K562 (cell line): ENCODE results near the gene GDF7. TPM values are rescaled to one million over a fixed set of nuclear protein-coding genes. Genes with fewer than 3 reads are reported as not detected.

Experiments
- ATAC-seq: fragments of 200-7000 bp; cut with Tn5 transposase; 3 replicates; pipeline ENCODE4 v1.9.1; 2020; ENCODE audit warnings: moderate library complexity
- BruUV-seq: library from RNA; stranded (reverse); fragments of 400-500 nt; replicated peaks from 2 replicates; lab custom pipeline; 2021; lab: Mats Ljungman, UMichigan
- CTCF ChIA-PET: fragments of 300-600 bp; formaldehyde crosslinking; extraction: SDS; loops from one replicate; lab custom pipeline; 2021; ENCODE audit warnings: low intra/inter-chr PET ratio; lab: Yijun Ruan, JAX
- POLR2A ChIA-PET: fragments of 300-600, 350-650 bp; sonication (Branson Sonifier 250); formaldehyde crosslinking; extraction: SDS; loops from one replicate; lab custom pipeline; 2021; ENCODE audit warnings: antibody characterized with exemption, inconsistent platforms; lab: Yijun Ruan, JAX
- DNase-seq, 4 experiments: peaks; one replicate each; pipeline versions ENCODE4 v3.0.0 to v3.0.0-alpha.2; 2011 to 2018; ENCODE audit warnings: low spot score in 3 of 4, mixed read lengths in 3 of 4; ENCODE audit errors: extremely low read depth in 1 of 4
- FAIRE-seq: peaks from 2 replicates; lab custom pipeline; 2011; peaks lifted over from hg19 to GRCh38; lab: Jason Lieb, UNC
- H2AFZ ChIP-seq: 2 replicates; pipeline ENCODE4 v1.6.0; 2011; ENCODE audit warnings: low read depth, low read length, control low read depth, inconsistent platforms
- H3K27ac ChIP-seq: fragments of 200-600 bp; 3 replicates; pipeline ENCODE4 v1.8.0; 2011; ENCODE audit warnings: low read depth, mild to moderate bottlenecking, control low read depth, inconsistent platforms, low read length, moderate library complexity, mixed read lengths; ENCODE audit errors: extremely low read depth
- H3K27me3 ChIP-seq, 2 experiments: fragments of 300-600 bp in 1 of 2; 2 replicates in 1 of 2; 3 replicates in 1 of 2; pipeline versions ENCODE4 v1.6.0 to v1.8.0; 2011; ENCODE audit warnings: inconsistent platforms in 2 of 2, low read length in 2 of 2, mild to moderate bottlenecking in 1 of 2, mixed read lengths in 1 of 2, moderate library complexity in 1 of 2; ENCODE audit not compliant: control insufficient read depth in 2 of 2, insufficient read depth in 2 of 2
- H3K36me3 ChIP-seq: fragments of 300-600 bp; 3 replicates; pipeline ENCODE4 v1.8.0; 2011; ENCODE audit warnings: mild to moderate bottlenecking, low read length, inconsistent platforms; ENCODE audit not compliant: control insufficient read depth, insufficient read depth
- H3K4me1 ChIP-seq, 2 experiments: fragments of 200-600 bp in 1 of 2; replicated peaks in 1 of 2; 2 replicates in 1 of 2; 3 replicates in 1 of 2; pipeline versions ENCODE4 v1.5.1 to v1.8.0; 2011; ENCODE audit warnings: inconsistent platforms in 2 of 2, low read length in 2 of 2, mild to moderate bottlenecking in 1 of 2, mixed read lengths in 1 of 2, moderate library complexity in 1 of 2; ENCODE audit not compliant: control insufficient read depth in 2 of 2, insufficient read depth in 2 of 2
- H3K4me2 ChIP-seq: 2 replicates; pipeline ENCODE4 v1.6.1; 2011; ENCODE audit warnings: low read length, control low read depth, inconsistent platforms, mixed read lengths; ENCODE audit not compliant: insufficient read depth
- H3K4me3 ChIP-seq: fragments of 200-600 bp; sonication (generic), shearing (Covaris generic); 2 replicates; pipeline ENCODE4 v1.5.1; 2016; ENCODE audit warnings: control low read depth, inconsistent platforms
- H3K79me2 ChIP-seq: fragments of 200-600 bp; 3 replicates; pipeline ENCODE4 v1.8.0; 2011; ENCODE audit warnings: low read length, inconsistent platforms; ENCODE audit not compliant: control insufficient read depth, insufficient read depth
- H3K9ac ChIP-seq, 2 experiments: 2 replicates each; pipeline versions ENCODE4 v1.6.0 to v1.6.1; 2011; ENCODE audit warnings: low read depth in 2 of 2, low read length in 2 of 2, control low read depth in 1 of 2, inconsistent platforms in 1 of 2, mild to moderate bottlenecking in 1 of 2, mixed read lengths in 1 of 2; ENCODE audit not compliant: insufficient read depth in 1 of 2
- H3K9me1 ChIP-seq: one replicate; pipeline ENCODE4 v1.6.0; 2011; ENCODE audit warnings: inconsistent platforms, mild to moderate bottlenecking, low read length, moderate library complexity; ENCODE audit not compliant: control insufficient read depth, insufficient read depth
- H3K9me3 ChIP-seq: replicated peaks from 2 replicates; pipeline ENCODE4 v1.5.1; 2011; ENCODE audit warnings: low read depth, low read length, inconsistent platforms; ENCODE audit not compliant: control insufficient read depth, insufficient read depth
- H4K20me1 ChIP-seq: replicated peaks from 2 replicates; pipeline ENCODE4 v1.6.1; 2011; ENCODE audit warnings: low read length, inconsistent platforms, mixed read lengths; ENCODE audit not compliant: control insufficient read depth, insufficient read depth
- CXXC5 ChIP-seq: fragments of 250-450 bp; sonication (Bioruptor Pico); IDR thresholded peaks from 2 replicates; pipeline ENCODE4 v1.8.0; 2022; ENCODE audit warnings: inconsistent platforms, mild to moderate bottlenecking, moderate library complexity
- RFX7 ChIP-seq: fragments of 250-450 bp; sonication (Bioruptor Pico); IDR thresholded peaks from 2 replicates; pipeline ENCODE4 v1.5.1; 2021; ENCODE audit warnings: mild to moderate bottlenecking
- TARDBP ChIP-seq: fragments of 450-650 bp; IDR thresholded peaks from 2 replicates; pipeline ENCODE4 v1.6.1; 2016
- TFAM ChIP-seq: fragments of 250-450 bp; sonication (Bioruptor Pico); conservative IDR thresholded peaks from 2 replicates; pipeline ENCODE4 v1.5.0; 2021; ENCODE audit warnings: mild to moderate bottlenecking, moderate library complexity
- ZNF134 ChIP-seq: fragments of 250-450 bp; sonication (Bioruptor Pico); conservative IDR thresholded peaks from 2 replicates; pipeline ENCODE4 v1.4.0; 2020
- ZNF695 ChIP-seq: fragments of 450-650 bp; formaldehyde crosslinking; IDR thresholded peaks from 2 replicates; pipeline ENCODE4 v1.4.0; 2020; ENCODE audit warnings: mild to moderate bottlenecking, moderate library complexity
- WGBS: fragments of 100-300 bp; shearing (Covaris generic); methylation state at CpG from one replicate; pipeline ENCODE4 v1.1.6; 2016; ENCODE audit warnings: low coverage, mixed read lengths; ENCODE audit not compliant: insufficient coverage; ENCODE audit errors: missing lambda C conversion rate; 5-methylcytosine and 5-hydroxymethylcytosine counted together
- in situ Hi-C: fragments of 300-500 bp; cut with MboI; formaldehyde crosslinking; loops from 4 replicates; pipeline ENCODE4 v1.15.0; 2018; ENCODE audit warnings: inconsistent platforms, mixed read lengths
- intact Hi-C: fragments of 100-400 bp; cut with micrococcal nuclease; formaldehyde crosslinking; loops from 2 replicates; pipeline ENCODE4 v1.14.2; 2022
- polyA plus RNA-seq, 8 experiments: library from polyadenylated mRNA; depleted of rRNA in 4 of 8; stranded (reverse) in 5 of 8; unstranded in 3 of 8; fragments of >200 nt; fragmentation: Nextera tagmentation in 2 of 8; fragmentation: Illumina TruSeq in 1 of 8; extraction: Ambion mirVana in 2 of 8; extraction: Trizol in 1 of 8; gene quantifications; 2 replicates each; pipeline versions ENCODE4 v1.2.1 to v1.2.3, GENCODE V29; 2011 to 2014; ENCODE audit warnings: inconsistent platforms in 1 of 8, missing spikeins in 1 of 8
- total RNA-seq, 7 experiments: library from RNA; depleted of rRNA in 6 of 7; stranded (reverse); fragments of >200 nt in 6 of 7; fragmentation: Illumina TruSeq in 2 of 7; extraction: Trizol in 2 of 7; gene quantifications; 2 replicates each; pipeline versions ENCODE4 v1.2.1 to v1.2.3, GENCODE V29; 2011 to 2021; ENCODE audit warnings: low replicate concordance in 1 of 7
- TF ChIP-seq, protein P1 (sequence below): fragments of 200-600 bp; sonication (generic); IDR thresholded peaks from one replicate; pipeline ENCODE4 v1.6.1; 2012; ENCODE audit warnings: mild to moderate bottlenecking, low read depth, low read length, inconsistent platforms
- TF ChIP-seq, protein P2 (sequence below): fragments of 250-450 bp; sonication (Bioruptor Pico); IDR thresholded peaks from 2 replicates; pipeline ENCODE4 v1.5.0; 2020; ENCODE audit warnings: mild to moderate bottlenecking, borderline replicate concordance

GDF7 gene
- total and polyA plus RNA-seq, 9 of the 15 experiments (the other 6 are each of a cell fraction or from before 2014, with no cell fraction given), result 0.01 TPM; not detected in 7

DNA sequence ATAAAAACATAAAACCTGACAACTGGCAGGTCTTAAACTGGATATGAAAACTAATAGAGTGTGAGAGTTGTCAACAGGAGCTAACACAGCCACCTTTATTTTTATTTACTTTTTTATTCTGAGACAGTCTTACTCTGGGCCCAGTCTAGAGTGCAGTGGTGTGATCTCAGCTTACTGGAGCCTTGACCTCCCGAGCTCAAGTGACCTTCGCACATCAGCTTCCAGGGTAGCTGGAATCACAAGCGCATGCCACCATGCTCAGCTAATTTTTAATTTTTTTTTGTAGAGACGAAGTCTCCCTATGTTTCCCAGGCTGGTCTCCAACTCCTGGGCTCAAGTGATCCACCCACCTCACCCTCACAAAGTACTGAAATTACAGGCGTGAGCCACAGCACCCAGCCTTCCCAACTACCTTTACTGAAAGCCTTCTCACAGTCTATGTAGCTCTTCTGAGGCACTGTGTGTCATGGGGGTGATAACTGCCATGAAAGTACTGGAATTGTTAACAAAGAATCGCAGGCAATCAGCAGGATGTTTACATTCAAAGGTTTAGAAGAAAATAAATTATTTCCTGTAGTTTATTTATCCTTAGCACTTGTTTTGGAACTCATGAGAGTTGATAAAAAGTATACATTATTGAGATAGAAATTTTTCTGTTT is 24.3 kb downstream of the GDF7 start:
- Histone ChIP-seq H3K9me1 (no peaks in the 10 kb centered on the region), H3K4me3 (no peak overlapping the region), H2AFZ (no peak overlapping the region), H3K9ac (no peak overlapping the region), H3K4me1 (peaks cover 0 to 6% of the 10 kb centered on the region in 2 experiments; a peak in 2 of 5 replicates), H3K36me3 (peaks cover 40% of the 10 kb centered on the region; the same call in 2 of the 3 replicates), H3K27me3 (no peaks in the 10 kb centered on the region), H3K27ac (no peak overlapping the region), H3K4me2 (no peak overlapping the region), H3K9me3 (no peaks in the 10 kb centered on the region), H3K79me2 (no peaks in the 10 kb centered on the region), H4K20me1 (no peaks in the 10 kb centered on the region)
- no peak for ATAC-seq
- ChIA-PET POLR2A (no interaction called here), CTCF (no interaction called here)
- 83% methylated on average over 6 of the region's 6 CpGs for WGBS
- no peak for DNase-seq
- BruUV-seq, result no TSS peak
- FAIRE-seq, result no peak
- in situ Hi-C loops (no loop called here), intact Hi-C loops (no loop called here)
- TF ChIP-seq TARDBP (no peak), TFAM (CRISPR knock-in tag) (no peak), CXXC5 (CRISPR knock-in tag) (no peak), RFX7 (CRISPR knock-in tag) (no peak), ZNF134 (CRISPR knock-in tag) (no peak), ZNF695 (CRISPR knock-in tag) (no peak)
- TF ChIP-seq, protein P1, sequence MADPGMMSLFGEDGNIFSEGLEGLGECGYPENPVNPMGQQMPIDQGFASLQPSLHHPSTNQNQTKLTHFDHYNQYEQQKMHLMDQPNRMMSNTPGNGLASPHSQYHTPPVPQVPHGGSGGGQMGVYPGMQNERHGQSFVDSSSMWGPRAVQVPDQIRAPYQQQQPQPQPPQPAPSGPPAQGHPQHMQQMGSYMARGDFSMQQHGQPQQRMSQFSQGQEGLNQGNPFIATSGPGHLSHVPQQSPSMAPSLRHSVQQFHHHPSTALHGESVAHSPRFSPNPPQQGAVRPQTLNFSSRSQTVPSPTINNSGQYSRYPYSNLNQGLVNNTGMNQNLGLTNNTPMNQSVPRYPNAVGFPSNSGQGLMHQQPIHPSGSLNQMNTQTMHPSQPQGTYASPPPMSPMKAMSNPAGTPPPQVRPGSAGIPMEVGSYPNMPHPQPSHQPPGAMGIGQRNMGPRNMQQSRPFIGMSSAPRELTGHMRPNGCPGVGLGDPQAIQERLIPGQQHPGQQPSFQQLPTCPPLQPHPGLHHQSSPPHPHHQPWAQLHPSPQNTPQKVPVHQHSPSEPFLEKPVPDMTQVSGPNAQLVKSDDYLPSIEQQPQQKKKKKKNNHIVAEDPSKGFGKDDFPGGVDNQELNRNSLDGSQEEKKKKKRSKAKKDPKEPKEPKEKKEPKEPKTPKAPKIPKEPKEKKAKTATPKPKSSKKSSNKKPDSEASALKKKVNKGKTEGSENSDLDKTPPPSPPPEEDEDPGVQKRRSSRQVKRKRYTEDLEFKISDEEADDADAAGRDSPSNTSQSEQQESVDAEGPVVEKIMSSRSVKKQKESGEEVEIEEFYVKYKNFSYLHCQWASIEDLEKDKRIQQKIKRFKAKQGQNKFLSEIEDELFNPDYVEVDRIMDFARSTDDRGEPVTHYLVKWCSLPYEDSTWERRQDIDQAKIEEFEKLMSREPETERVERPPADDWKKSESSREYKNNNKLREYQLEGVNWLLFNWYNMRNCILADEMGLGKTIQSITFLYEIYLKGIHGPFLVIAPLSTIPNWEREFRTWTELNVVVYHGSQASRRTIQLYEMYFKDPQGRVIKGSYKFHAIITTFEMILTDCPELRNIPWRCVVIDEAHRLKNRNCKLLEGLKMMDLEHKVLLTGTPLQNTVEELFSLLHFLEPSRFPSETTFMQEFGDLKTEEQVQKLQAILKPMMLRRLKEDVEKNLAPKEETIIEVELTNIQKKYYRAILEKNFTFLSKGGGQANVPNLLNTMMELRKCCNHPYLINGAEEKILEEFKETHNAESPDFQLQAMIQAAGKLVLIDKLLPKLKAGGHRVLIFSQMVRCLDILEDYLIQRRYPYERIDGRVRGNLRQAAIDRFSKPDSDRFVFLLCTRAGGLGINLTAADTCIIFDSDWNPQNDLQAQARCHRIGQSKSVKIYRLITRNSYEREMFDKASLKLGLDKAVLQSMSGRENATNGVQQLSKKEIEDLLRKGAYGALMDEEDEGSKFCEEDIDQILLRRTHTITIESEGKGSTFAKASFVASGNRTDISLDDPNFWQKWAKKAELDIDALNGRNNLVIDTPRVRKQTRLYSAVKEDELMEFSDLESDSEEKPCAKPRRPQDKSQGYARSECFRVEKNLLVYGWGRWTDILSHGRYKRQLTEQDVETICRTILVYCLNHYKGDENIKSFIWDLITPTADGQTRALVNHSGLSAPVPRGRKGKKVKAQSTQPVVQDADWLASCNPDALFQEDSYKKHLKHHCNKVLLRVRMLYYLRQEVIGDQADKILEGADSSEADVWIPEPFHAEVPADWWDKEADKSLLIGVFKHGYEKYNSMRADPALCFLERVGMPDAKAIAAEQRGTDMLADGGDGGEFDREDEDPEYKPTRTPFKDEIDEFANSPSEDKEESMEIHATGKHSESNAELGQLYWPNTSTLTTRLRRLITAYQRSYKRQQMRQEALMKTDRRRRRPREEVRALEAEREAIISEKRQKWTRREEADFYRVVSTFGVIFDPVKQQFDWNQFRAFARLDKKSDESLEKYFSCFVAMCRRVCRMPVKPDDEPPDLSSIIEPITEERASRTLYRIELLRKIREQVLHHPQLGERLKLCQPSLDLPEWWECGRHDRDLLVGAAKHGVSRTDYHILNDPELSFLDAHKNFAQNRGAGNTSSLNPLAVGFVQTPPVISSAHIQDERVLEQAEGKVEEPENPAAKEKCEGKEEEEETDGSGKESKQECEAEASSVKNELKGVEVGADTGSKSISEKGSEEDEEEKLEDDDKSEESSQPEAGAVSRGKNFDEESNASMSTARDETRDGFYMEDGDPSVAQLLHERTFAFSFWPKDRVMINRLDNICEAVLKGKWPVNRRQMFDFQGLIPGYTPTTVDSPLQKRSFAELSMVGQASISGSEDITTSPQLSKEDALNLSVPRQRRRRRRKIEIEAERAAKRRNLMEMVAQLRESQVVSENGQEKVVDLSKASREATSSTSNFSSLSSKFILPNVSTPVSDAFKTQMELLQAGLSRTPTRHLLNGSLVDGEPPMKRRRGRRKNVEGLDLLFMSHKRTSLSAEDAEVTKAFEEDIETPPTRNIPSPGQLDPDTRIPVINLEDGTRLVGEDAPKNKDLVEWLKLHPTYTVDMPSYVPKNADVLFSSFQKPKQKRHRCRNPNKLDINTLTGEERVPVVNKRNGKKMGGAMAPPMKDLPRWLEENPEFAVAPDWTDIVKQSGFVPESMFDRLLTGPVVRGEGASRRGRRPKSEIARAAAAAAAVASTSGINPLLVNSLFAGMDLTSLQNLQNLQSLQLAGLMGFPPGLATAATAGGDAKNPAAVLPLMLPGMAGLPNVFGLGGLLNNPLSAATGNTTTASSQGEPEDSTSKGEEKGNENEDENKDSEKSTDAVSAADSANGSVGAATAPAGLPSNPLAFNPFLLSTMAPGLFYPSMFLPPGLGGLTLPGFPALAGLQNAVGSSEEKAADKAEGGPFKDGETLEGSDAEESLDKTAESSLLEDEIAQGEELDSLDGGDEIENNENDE, result no peak
- TF ChIP-seq, protein P2, sequence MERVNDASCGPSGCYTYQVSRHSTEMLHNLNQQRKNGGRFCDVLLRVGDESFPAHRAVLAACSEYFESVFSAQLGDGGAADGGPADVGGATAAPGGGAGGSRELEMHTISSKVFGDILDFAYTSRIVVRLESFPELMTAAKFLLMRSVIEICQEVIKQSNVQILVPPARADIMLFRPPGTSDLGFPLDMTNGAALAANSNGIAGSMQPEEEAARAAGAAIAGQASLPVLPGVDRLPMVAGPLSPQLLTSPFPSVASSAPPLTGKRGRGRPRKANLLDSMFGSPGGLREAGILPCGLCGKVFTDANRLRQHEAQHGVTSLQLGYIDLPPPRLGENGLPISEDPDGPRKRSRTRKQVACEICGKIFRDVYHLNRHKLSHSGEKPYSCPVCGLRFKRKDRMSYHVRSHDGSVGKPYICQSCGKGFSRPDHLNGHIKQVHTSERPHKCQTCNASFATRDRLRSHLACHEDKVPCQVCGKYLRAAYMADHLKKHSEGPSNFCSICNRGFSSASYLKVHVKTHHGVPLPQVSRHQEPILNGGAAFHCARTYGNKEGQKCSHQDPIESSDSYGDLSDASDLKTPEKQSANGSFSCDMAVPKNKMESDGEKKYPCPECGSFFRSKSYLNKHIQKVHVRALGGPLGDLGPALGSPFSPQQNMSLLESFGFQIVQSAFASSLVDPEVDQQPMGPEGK (CRISPR knock-in tag), result no peak
